GM10248 (cell line): ENCODE measurements around the gene C20orf173.
A peak's percentile ranks its signal among the peaks of the same experiment; 100 is the strongest.

ENCODE experiments used
- CTCF ChIA-PET: fragments of 300-600 bp; sonication (Branson Sonifier 250); formaldehyde crosslinking; extraction: SDS; loops from one replicate; lab custom pipeline; 2021; ENCODE audit warnings: antibody characterized with exemption; lab: Yijun Ruan, JAX
- POLR2A ChIA-PET: fragments of 350-650 bp; sonication (Branson Sonifier 250); formaldehyde crosslinking; extraction: SDS; loops from one replicate; lab custom pipeline; 2020; ENCODE audit warnings: antibody characterized with exemption; lab: Yijun Ruan, JAX
- DNase-seq: peaks from one replicate; pipeline ENCODE4 v3.0.0; 2012; ENCODE audit errors: extremely low spot score
- TF ChIP-seq, protein P1 (sequence below): IDR thresholded peaks from 2 replicates; pipeline ENCODE4 v1.5.1; 2012; ENCODE audit warnings: mild to moderate bottlenecking, low read depth; ENCODE audit errors: extremely low read depth, missing control alignments, control extremely low read depth

C20orf173 gene

DNA sequence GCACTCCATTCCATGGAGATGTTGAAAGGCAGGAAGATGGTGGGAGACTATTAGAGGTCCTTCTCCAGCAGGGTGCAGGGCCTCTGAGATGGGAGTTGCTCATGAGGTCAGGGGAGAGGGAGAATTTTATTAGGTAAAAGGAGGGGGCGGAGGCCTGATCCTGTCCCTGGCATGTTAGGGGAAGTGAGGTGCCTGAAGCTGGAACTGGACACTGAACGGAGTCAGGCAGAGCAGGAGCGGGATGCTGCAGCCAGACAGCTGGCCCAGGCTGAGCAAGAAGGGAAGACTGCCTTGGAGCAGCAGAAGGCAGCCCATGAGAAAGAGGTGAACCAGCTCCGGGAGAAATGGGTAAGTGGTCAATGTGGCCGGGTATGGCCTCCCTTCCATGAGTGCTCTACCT is 49.7 kb downstream of the C20orf173 start:
- ChIA-PET CTCF (interaction anchor here (0.9 to 2.5 kb wide), 5 partner anchors 11 to 18 kb away, joined by 4 to 15 read pairs (median 6); no protein-coding TSS in a partner anchor), POLR2A (no interaction called here)
- no peak for DNase-seq
- TF ChIP-seq, protein P1, sequence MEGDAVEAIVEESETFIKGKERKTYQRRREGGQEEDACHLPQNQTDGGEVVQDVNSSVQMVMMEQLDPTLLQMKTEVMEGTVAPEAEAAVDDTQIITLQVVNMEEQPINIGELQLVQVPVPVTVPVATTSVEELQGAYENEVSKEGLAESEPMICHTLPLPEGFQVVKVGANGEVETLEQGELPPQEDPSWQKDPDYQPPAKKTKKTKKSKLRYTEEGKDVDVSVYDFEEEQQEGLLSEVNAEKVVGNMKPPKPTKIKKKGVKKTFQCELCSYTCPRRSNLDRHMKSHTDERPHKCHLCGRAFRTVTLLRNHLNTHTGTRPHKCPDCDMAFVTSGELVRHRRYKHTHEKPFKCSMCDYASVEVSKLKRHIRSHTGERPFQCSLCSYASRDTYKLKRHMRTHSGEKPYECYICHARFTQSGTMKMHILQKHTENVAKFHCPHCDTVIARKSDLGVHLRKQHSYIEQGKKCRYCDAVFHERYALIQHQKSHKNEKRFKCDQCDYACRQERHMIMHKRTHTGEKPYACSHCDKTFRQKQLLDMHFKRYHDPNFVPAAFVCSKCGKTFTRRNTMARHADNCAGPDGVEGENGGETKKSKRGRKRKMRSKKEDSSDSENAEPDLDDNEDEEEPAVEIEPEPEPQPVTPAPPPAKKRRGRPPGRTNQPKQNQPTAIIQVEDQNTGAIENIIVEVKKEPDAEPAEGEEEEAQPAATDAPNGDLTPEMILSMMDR = no peak

DNA sequence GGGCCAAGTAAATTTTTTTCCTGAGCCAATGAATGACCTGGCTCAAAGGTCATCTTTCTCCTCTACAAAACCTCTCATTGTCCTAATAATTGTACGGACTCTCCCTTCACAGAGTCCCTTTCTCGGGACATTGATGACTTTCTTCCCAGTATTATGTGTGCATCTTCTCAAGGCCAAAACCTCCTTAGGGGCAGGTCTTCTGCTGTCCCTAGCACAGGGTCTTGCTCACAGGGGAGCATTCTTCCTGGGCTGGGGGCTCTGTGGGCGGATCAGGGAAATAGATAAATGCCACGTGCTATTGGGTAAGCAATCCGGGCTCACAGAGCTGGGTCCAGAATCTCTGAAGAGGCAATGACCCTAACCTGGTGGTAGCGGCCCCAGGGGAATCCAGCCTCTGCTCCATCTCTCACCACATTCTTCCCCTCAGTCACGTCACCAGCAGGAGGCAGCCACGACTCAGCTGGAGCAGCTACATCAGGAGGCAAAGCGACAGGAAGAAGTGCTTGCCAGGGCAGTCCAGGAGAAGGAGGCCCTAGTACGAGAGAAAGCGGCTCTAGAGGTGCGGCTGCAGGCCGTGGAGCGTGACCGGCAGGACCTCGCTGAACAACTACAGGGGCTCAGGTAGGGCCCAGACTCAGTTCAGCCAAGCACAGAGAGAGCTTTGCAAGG is 50.5 kb downstream of the C20orf173 start:
- ChIA-PET CTCF (interaction anchor here (0.7 to 2.5 kb wide), 7 partner anchors 12 to 19 kb away, joined by 3 to 15 read pairs (median 4); no protein-coding TSS in a partner anchor), POLR2A (no interaction called here)
- DNase-seq = no peak
- TF ChIP-seq, protein P1 = peak; percentile 22
